Measurements from ENCODE around the gene ECM1.

Gene ECM1

GRCh38 chr1:150555971-150556865, 48.3 kb downstream of the ECM1 start:
- in situ Hi-C loops (cut with MboI; ENCODE audit: low sequenced_read_pairs) = no loop called here

GRCh38 chr1:150557065-150557600, 49.2 kb downstream of the ECM1 start:
- in situ Hi-C loops (cut with MboI; ENCODE audit: low sequenced_read_pairs) = no loop called here

DNA sequence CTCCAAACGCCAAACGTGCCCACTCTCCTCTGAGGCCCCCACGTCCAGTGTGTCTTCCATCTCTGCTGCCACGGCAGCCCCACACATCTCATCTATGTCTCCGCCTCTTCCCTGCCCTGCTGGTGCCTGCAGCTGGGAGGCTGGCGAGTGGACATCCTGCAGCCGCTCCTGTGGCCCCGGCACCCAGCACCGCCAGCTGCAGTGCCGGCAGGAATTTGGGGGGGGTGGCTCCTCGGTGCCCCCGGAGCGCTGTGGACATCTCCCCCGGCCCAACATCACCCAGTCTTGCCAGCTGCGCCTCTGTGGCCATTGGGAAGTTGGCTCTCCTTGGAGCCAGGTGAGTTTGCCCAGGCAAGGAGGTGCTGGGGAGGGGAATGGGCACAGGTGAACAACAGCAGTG, 49.9 kb downstream of the ECM1 start:
- in situ Hi-C loops (cut with MboI; ENCODE audit: low sequenced_read_pairs) = no loop called here

GRCh38 chr1:150558303-150558704, 50.4 kb downstream of the ECM1 start:
- in situ Hi-C loops (cut with MboI; ENCODE audit: low sequenced_read_pairs) = no loop called here

DNA sequence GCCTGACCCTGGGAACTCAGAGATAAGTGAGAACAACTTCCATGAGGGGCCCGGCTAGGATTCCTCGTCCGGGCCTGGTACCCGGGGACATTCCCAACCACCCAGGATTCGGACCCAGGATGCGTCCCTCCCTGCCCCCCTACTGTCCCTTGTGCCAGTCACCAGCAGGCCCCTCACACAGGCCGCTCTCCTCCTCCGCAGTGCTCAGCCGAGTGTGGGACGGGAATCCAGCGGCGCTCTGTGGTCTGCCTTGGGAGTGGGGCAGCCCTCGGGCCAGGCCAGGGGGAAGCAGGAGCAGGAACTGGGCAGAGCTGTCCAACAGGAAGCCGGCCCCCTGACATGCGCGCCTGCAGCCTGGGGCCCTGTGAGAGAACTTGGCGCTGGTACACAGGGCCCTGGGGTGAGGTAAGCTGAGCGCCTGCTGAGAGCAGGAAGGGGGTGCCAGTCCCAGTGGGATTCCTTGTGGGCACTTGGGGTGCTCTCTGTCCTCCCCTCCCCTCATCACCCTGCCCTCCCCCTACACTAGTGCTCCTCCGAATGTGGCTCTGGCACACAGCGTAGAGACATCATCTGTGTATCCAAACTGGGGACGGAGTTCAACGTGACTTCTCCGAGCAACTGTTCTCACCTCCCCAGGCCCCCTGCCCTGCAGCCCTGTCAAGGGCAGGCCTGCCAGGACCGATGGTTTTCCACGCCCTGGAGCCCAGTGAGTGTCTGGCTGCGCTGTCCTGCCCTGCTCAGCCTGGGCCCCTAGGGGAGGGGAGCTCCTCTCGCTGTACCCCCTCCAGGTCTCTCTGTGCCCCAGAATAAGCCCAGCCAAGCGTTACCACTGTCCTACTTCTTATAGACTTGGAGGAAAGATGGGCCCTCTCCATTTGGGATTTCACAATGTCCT, 51.1 kb downstream of the ECM1 start:
- in situ Hi-C loops (cut with MboI; ENCODE audit: low sequenced_read_pairs) = no loop called here

GRCh38 chr1:150559656-150560010, 51.7 kb downstream of the ECM1 start:
- in situ Hi-C loops (cut with MboI; ENCODE audit: low sequenced_read_pairs) = no loop called here

GRCh38 chr1:150560011-150560438, 52.1 kb downstream of the ECM1 start:
- in situ Hi-C loops (cut with MboI; ENCODE audit: low sequenced_read_pairs) = no loop called here

DNA sequence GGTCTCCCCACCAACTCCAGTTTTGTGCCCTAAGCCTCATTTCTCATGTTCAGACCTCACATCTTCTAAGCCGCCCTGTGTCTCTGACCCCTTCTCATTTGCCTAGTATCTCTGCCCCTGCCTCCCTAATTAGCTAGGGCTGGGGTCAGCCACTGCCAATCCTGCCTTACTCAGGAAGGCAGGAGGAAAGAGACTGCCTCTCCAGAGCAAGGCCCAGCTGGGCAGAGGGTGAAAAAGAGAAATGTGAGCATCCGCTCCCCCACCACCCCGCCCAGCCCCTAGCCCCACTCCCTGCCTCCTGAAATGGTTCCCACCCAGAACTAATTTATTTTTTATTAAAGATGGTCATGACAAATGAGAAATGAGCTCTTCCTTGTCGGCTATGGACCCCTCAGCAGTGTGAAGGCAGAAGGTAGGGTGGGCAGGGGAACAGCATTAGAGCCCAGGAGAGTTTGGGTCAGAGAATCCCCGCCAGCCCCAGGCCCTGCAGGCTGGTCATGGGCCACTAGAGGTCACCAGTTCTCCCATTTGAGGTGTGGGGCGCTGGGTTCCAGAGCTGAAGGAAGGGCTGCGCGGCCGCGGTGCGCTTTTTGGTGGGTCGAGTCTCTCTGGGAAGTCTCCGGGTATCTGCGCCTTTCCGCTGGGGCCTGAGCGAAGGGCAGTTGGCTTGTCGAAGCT, 52.8 kb downstream of the ECM1 start:
- in situ Hi-C loops (cut with MboI; ENCODE audit: low sequenced_read_pairs) = no loop called here

DNA sequence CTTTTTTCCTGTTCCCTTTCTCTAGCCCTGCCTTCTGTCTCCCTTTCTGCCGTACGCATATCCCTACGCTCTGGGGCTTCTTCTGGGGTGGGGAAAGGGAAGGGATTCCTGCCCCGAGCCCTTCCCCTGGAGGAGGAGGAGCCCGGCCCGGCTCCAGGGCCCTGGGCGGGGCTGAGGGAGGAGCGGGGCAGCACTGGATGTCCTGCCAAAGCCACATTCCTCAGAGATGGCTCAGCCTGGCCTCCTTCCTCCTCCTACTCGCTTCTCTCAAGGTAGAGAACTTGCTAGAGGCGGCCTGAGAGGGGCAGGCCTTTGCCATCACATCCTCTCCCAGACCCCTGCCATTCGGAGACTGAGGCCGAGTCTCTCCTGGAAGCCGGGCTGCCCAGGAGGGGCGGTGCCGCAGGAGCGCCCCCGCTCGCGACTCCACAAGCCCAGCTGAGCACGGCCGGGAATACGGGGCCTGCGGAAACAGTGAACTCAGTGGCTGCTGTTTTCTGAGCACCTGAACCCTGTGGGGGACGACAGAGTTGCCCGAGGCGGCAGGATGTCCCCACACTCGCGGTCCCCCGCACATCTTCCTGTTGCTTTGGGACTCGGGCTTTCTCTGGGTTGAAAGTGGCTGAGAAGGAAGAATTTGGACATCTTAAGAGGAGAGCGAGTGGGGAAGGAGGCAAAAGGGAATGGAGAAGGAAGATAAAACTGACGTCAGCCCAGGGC, 53.5 kb downstream of the ECM1 start:
- in situ Hi-C loops (cut with MboI; ENCODE audit: low sequenced_read_pairs) = no loop called here

GRCh38 chr1:150561974-150562445, 54.1 kb downstream of the ECM1 start:
- in situ Hi-C loops (cut with MboI; ENCODE audit: low sequenced_read_pairs) = no loop called here

DNA sequence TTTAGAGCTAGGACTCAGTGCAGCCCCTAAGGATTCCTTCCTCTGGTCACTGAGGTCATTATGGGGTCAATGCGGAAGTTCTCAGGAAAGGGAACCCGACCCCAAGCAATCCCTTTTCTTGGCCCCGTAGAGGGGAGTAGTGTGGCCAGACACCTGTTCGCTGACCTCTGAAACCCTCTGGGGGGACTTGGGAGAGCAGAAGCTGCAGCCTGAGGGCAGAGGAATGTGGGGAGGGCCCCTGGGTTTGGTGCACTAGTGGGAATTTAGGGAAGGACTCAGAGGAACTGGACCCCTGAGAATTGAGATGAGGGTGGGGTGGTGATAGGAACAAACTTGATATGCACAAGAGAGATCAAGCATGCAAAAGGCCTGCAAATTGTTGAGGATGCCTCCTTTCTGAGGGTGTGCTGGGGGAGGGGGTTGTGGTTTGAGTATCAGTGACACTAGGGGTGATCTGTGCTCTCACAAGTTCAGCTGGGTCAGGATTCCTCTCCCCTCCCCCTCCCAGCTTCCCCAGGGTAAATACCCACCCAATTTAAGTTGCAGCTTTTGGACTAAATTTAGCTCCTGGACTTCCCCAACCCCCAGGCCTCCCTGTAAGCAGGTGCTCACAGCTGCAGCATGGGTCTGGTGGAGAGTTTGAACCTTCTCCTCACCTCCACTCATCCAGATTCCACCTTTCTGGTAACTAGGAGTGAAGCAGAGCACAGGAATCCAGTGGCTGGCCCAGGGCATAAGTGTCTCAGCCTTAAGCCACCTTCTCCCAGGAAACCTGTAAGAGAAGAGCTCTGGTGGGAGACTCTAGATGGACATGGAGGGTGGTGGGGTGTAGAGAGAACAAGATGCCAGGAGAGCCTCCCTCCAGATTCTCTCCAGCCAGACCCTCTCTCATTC, 54.8 kb downstream of the ECM1 start:
- in situ Hi-C loops (cut with MboI; ENCODE audit: low sequenced_read_pairs) = no loop called here

Data from HL-60/S4 (cell line).